GM23338 (cell line): Measurements from ENCODE around the gene TMX2. TPM values are rescaled to one million over a fixed set of nuclear protein-coding genes. Genes with fewer than 3 reads are reported as not detected.

Source experiments
- ATAC-seq: fragments of 200-7000 bp; cut with Tn5 transposase; 3 replicates; pipeline ENCODE4 v1.9.1; 2020
- DNase-seq: peaks from one replicate; pipeline ENCODE4 v3.0.0-alpha.2; 2015; ENCODE audit warnings: low spot score
- H2AFZ ChIP-seq: fragments of 200-600 bp; sonication (generic); 2 replicates; pipeline ENCODE4 v1.8.0; 2016; ENCODE audit warnings: antibody characterized with exemption, mild to moderate bottlenecking, moderate library complexity
- H3F3A ChIP-seq: fragments of 200-600 bp; sonication (generic); replicated peaks from 2 replicates; pipeline ENCODE4 v1.8.0; 2017; ENCODE audit warnings: antibody characterized with exemption, mixed run types, low read depth
- H3K27ac ChIP-seq: fragments of 200-600 bp; sonication (generic); 2 replicates; pipeline ENCODE4 v1.6.1; 2016; ENCODE audit warnings: low read depth
- H3K27me3 ChIP-seq: fragments of 200-600 bp; sonication (generic); 2 replicates; pipeline ENCODE4 v1.8.0; 2016; ENCODE audit warnings: mild to moderate bottlenecking, mixed run types, moderate library complexity; ENCODE audit not compliant: insufficient read depth
- H3K36me3 ChIP-seq: fragments of 200-600 bp; sonication (generic); 2 replicates; pipeline ENCODE4 v1.8.0; 2016; ENCODE audit warnings: mild to moderate bottlenecking; ENCODE audit not compliant: insufficient read depth
- H3K4me1 ChIP-seq: fragments of 200-600 bp; sonication (generic); 2 replicates; pipeline ENCODE4 v1.8.0; 2016; ENCODE audit warnings: mild to moderate bottlenecking, moderate library complexity; ENCODE audit not compliant: insufficient read depth
- H3K4me2 ChIP-seq: fragments of 200-600 bp; sonication (generic); 2 replicates; pipeline ENCODE4 v1.7.1; 2017; ENCODE audit warnings: mixed run types
- H3K4me3 ChIP-seq: fragments of 200-600 bp; sonication (generic); 2 replicates; pipeline ENCODE4 v1.6.1; 2016; ENCODE audit warnings: mixed run types
- H3K79me2 ChIP-seq: fragments of 200-600 bp; sonication (generic); replicated peaks from 2 replicates; pipeline ENCODE4 v1.8.0; 2017; ENCODE audit warnings: mild to moderate bottlenecking; ENCODE audit not compliant: insufficient read depth
- H3K9me2 ChIP-seq: fragments of 200-600 bp; sonication (generic); 2 replicates; pipeline ENCODE4 v1.8.0; 2017; ENCODE audit not compliant: insufficient read depth
- H4K20me1 ChIP-seq: fragments of 200-600 bp; sonication (generic); replicated peaks from 2 replicates; pipeline ENCODE4 v1.8.0; 2017; ENCODE audit warnings: mild to moderate bottlenecking; ENCODE audit not compliant: insufficient read depth
- H3K27ac Mint-ChIP-seq: 2 replicates; pipeline ENCODE4 v1.8.0; 2020; ENCODE audit warnings: inconsistent platforms, mild to moderate bottlenecking, moderate library complexity, mixed read lengths
- H3K27me3 Mint-ChIP-seq: 3 replicates; pipeline ENCODE4 v1.8.0; 2022; ENCODE audit warnings: low read depth, mild to moderate bottlenecking, moderate library complexity, mixed read lengths, inconsistent platforms; ENCODE audit not compliant: insufficient read depth, poor library complexity
- H3K36me3 Mint-ChIP-seq: 3 replicates; pipeline ENCODE4 v1.8.0; 2021; ENCODE audit warnings: low read depth, mild to moderate bottlenecking, inconsistent platforms, moderate library complexity, mixed read lengths
- H3K4me1 Mint-ChIP-seq: 3 replicates; pipeline ENCODE4 v1.8.0; 2020; ENCODE audit warnings: mild to moderate bottlenecking, inconsistent platforms, mixed read lengths
- H3K4me3 Mint-ChIP-seq: 3 replicates; pipeline ENCODE4 v1.8.0; 2021; ENCODE audit warnings: moderate library complexity, mild to moderate bottlenecking, inconsistent platforms, mixed read lengths
- H3K9me3 Mint-ChIP-seq: 3 replicates; pipeline ENCODE4 v1.8.0; 2020; ENCODE audit warnings: moderate library complexity, mild to moderate bottlenecking, inconsistent platforms, mixed read lengths
- ETS1 ChIP-seq: IDR thresholded peaks from 2 replicates; pipeline ENCODE4 v1.6.1; 2016; ENCODE audit warnings: antibody characterized with exemption
- JUNB ChIP-seq: IDR thresholded peaks from one replicate; pipeline ENCODE4 v1.6.1; 2016; ENCODE audit warnings: antibody characterized with exemption; ENCODE audit not compliant: unreplicated experiment
- POLR2AphosphoS5 ChIP-seq: IDR thresholded peaks from 2 replicates; pipeline ENCODE4 v1.6.1; 2016; ENCODE audit warnings: antibody characterized with exemption, low read depth
- REST ChIP-seq: IDR thresholded peaks from one replicate; pipeline ENCODE4 v1.6.1; 2018; ENCODE audit warnings: antibody characterized with exemption; ENCODE audit not compliant: unreplicated experiment
- STAT1 ChIP-seq: IDR thresholded peaks from one replicate; pipeline ENCODE4 v1.6.1; 2016; ENCODE audit warnings: antibody characterized with exemption; ENCODE audit not compliant: unreplicated experiment
- ZNF114 ChIP-seq: fragments of 250-450 bp; sonication (Bioruptor Pico); IDR thresholded peaks from 2 replicates; pipeline ENCODE4 v1.5.0; 2020; ENCODE audit warnings: mild to moderate bottlenecking, moderate library complexity
- ZNF331 ChIP-seq: fragments of 250-450 bp; sonication (Bioruptor Pico); IDR thresholded peaks from 2 replicates; pipeline ENCODE4 v1.5.0; 2020; ENCODE audit warnings: low read depth, mild to moderate bottlenecking, moderate library complexity
- polyA plus RNA-seq: library from polyadenylated mRNA; unstranded; fragments of >200 nt; fragmentation: Nextera tagmentation; extraction: Ambion mirVana; gene quantifications from 2 replicates; pipeline ENCODE4 v1.2.1, GENCODE V29; 2016
- total RNA-seq: library from RNA; depleted of rRNA; stranded (reverse); fragments of >200 nt; shearing (Covaris generic); gene quantifications from 2 replicates; pipeline ENCODE4 v1.2.3, GENCODE V29; 2014
- TF ChIP-seq, protein P1 (sequence below): fragments of 250-450 bp; sonication (Bioruptor Pico); IDR thresholded peaks from 2 replicates; pipeline ENCODE4 v1.5.0; 2020; ENCODE audit warnings: mild to moderate bottlenecking, moderate library complexity
- TF ChIP-seq, protein P2 (sequence below), 2 experiments: fragments of 200-600 bp in 1 of 2; sonication (generic) in 1 of 2; conservative IDR thresholded peaks; 2 replicates each; pipeline versions ENCODE4 v1.5.1 to v1.6.1; 2016 to 2017; ENCODE audit warnings: antibody characterized with exemption in 2 of 2, low read depth in 2 of 2, mild to moderate bottlenecking in 2 of 2, moderate library complexity in 1 of 2

The TMX2 gene
- total and polyA plus RNA-seq, 2 experiments from 2014 or later, result 59.2 to 69.3 TPM

GRCh38 chr11:57746920-57747319, 34.5 kb downstream of the TMX2 start (continued):
- TF ChIP-seq REST (no peak), JUNB (no peak), STAT1 (no peak), ZNF331 (CRISPR knock-in tag) (no peak)

DNA sequence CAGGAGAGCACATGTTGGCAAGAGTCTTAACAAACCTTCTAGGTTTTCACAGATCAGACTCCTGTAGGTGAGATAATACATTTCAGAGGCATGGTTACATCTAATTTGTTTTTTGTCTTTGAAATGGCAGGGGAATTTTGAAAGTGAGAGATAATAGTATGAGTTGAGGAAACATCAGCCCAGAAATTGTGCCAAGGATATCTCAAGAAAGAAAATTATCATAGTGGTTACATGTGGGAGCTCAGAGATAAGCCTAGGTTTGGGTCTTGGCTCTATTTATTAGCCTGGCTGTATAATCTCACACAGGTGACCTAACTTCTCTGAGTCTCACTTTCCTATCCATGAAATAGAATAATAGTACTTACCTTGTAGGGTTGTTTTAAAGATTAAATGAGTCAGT, 38.8 kb downstream of the TMX2 start:
- Histone ChIP-seq H3K4me2 (no peak overlapping the region), H3K36me3 (no peaks in the 10 kb centered on the region), H3K27ac (no peak overlapping the region), H3F3A (peaks cover 13% of the 10 kb centered on the region; the same call in 1 of the 2 replicates), H3K27me3 (no peaks in the 10 kb centered on the region), H4K20me1 (no peaks in the 10 kb centered on the region), H3K9me2 (no peaks in the 10 kb centered on the region), H3K79me2 (no peaks in the 10 kb centered on the region), H2AFZ (no peak overlapping the region), H3K4me1 (no peaks in the 10 kb centered on the region), H3K4me3 (no peak overlapping the region)
- Mint-ChIP-seq H3K27me3 (peaks cover 14% of the 10 kb centered on the region), H3K4me1 (peaks cover 8% of the 10 kb centered on the region), H3K36me3 (no peaks in the 10 kb centered on the region), H3K9me3 (no peaks in the 10 kb centered on the region), H3K4me3 (no peak overlapping the region), H3K27ac (no peak overlapping the region)
- ATAC-seq (no peak), DNase-seq (no peak)
- TF ChIP-seq ZNF114 (CRISPR knock-in tag), result no peak
- no peak for TF ChIP-seq ETS1
- TF ChIP-seq POLR2AphosphoS5, result no peak
- no peak for TF ChIP-seq REST
- TF ChIP-seq, protein P1, sequence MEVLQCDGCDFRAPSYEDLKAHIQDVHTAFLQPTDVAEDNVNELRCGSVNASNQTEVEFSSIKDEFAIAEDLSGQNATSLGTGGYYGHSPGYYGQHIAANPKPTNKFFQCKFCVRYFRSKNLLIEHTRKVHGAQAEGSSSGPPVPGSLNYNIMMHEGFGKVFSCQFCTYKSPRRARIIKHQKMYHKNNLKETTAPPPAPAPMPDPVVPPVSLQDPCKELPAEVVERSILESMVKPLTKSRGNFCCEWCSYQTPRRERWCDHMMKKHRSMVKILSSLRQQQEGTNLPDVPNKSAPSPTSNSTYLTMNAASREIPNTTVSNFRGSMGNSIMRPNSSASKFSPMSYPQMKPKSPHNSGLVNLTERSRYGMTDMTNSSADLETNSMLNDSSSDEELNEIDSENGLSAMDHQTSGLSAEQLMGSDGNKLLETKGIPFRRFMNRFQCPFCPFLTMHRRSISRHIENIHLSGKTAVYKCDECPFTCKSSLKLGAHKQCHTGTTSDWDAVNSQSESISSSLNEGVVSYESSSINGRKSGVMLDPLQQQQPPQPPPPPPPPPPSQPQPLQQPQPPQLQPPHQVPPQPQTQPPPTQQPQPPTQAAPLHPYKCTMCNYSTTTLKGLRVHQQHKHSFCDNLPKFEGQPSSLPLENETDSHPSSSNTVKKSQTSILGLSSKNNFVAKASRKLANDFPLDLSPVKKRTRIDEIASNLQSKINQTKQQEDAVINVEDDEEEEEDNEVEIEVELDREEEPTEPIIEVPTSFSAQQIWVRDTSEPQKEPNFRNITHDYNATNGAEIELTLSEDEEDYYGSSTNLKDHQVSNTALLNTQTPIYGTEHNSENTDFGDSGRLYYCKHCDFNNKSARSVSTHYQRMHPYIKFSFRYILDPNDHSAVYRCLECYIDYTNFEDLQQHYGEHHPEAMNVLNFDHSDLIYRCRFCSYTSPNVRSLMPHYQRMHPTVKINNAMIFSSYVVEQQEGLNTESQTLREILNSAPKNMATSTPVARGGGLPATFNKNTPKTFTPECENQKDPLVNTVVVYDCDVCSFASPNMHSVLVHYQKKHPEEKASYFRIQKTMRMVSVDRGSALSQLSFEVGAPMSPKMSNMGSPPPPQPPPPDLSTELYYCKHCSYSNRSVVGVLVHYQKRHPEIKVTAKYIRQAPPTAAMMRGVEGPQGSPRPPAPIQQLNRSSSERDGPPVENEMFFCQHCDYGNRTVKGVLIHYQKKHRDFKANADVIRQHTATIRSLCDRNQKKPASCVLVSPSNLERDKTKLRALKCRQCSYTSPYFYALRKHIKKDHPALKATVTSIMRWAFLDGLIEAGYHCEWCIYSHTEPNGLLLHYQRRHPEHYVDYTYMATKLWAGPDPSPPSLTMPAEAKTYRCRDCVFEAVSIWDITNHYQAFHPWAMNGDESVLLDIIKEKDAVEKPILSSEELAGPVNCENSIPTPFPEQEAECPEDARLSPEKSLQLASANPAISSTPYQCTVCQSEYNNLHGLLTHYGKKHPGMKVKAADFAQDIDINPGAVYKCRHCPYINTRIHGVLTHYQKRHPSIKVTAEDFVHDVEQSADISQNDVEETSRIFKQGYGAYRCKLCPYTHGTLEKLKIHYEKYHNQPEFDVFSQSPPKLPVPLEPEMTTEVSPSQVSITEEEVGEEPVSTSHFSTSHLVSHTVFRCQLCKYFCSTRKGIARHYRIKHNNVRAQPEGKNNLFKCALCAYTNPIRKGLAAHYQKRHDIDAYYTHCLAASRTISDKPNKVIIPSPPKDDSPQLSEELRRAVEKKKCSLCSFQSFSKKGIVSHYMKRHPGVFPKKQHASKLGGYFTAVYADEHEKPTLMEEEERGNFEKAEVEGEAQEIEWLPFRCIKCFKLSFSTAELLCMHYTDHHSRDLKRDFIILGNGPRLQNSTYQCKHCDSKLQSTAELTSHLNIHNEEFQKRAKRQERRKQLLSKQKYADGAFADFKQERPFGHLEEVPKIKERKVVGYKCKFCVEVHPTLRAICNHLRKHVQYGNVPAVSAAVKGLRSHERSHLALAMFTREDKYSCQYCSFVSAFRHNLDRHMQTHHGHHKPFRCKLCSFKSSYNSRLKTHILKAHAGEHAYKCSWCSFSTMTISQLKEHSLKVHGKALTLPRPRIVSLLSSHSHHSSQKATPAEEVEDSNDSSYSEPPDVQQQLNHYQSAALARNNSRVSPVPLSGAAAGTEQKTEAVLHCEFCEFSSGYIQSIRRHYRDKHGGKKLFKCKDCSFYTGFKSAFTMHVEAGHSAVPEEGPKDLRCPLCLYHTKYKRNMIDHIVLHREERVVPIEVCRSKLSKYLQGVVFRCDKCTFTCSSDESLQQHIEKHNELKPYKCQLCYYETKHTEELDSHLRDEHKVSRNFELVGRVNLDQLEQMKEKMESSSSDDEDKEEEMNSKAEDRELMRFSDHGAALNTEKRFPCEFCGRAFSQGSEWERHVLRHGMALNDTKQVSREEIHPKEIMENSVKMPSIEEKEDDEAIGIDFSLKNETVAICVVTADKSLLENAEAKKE, result no peak
- TF ChIP-seq, protein P2, sequence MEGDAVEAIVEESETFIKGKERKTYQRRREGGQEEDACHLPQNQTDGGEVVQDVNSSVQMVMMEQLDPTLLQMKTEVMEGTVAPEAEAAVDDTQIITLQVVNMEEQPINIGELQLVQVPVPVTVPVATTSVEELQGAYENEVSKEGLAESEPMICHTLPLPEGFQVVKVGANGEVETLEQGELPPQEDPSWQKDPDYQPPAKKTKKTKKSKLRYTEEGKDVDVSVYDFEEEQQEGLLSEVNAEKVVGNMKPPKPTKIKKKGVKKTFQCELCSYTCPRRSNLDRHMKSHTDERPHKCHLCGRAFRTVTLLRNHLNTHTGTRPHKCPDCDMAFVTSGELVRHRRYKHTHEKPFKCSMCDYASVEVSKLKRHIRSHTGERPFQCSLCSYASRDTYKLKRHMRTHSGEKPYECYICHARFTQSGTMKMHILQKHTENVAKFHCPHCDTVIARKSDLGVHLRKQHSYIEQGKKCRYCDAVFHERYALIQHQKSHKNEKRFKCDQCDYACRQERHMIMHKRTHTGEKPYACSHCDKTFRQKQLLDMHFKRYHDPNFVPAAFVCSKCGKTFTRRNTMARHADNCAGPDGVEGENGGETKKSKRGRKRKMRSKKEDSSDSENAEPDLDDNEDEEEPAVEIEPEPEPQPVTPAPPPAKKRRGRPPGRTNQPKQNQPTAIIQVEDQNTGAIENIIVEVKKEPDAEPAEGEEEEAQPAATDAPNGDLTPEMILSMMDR (conservative IDR thresholded peaks at IDR 0.05; ENCODE audit: low read depth in 2 of 2), result no peak
- no peak for TF ChIP-seq JUNB
